ENCODE measurements around the gene IST1. TPM values are rescaled to one million over a fixed set of nuclear protein-coding genes. Genes with fewer than 3 reads are reported as not detected.

Gene IST1
- total RNA-seq, 2 donors from 2014 or later = 60.3 to 82.8 TPM

GRCh38 chr16:71927383-71927782 lies 32.1 kb downstream of the IST1 start:
- TF ChIP-seq, protein P1, sequence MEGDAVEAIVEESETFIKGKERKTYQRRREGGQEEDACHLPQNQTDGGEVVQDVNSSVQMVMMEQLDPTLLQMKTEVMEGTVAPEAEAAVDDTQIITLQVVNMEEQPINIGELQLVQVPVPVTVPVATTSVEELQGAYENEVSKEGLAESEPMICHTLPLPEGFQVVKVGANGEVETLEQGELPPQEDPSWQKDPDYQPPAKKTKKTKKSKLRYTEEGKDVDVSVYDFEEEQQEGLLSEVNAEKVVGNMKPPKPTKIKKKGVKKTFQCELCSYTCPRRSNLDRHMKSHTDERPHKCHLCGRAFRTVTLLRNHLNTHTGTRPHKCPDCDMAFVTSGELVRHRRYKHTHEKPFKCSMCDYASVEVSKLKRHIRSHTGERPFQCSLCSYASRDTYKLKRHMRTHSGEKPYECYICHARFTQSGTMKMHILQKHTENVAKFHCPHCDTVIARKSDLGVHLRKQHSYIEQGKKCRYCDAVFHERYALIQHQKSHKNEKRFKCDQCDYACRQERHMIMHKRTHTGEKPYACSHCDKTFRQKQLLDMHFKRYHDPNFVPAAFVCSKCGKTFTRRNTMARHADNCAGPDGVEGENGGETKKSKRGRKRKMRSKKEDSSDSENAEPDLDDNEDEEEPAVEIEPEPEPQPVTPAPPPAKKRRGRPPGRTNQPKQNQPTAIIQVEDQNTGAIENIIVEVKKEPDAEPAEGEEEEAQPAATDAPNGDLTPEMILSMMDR (IDR thresholded peaks at IDR 0.05) = no peak
- no peak for TF ChIP-seq POLR2A (IDR thresholded peaks at IDR 0.05)
- ATAC-seq = peak; percentile 35

GRCh38 chr16:71927787-71928186 lies 32.5 kb downstream of the IST1 start:
- no peaks in the 10 kb centered on the region for H3K27me3 ChIP-seq
- intact Hi-C loops (cut with DNase I) = no loop called here
- ATAC-seq = no peak
- WGBS, 2 donors = 69 to 71% methylated on average over 4 to 5 of the region's 5 CpGs
- DNase-seq = no peak
- peaks cover 24% of the 10 kb centered on the region for H3K4me1 ChIP-seq
- H3K9me3 ChIP-seq = no peaks in the 10 kb centered on the region
- peaks cover 5 to 29% of the 10 kb centered on the region in 2 donors for H3K36me3 ChIP-seq (replicated peaks in 1 of 2; ENCODE audit: insufficient read depth in 1 of 2, low read depth in 2 of 2)
- peak overlapping the region in 1 of 4 donors; percentile 37 for H3K27ac ChIP-seq
- H3K4me3 ChIP-seq = no peak overlapping the region
- no peak for TF ChIP-seq POLR2A (IDR thresholded peaks at IDR 0.05)
- TF ChIP-seq, protein P1 (IDR thresholded peaks at IDR 0.05) = no peak

More at GRCh38 chr16:71927383-71927782, 32.1 kb downstream of the IST1 start:
- WGBS, 2 donors = 40 to 53% methylated on average over 3 of the region's 3 CpGs
- DNase-seq = peak; percentile 24 to 54 (median 38)
- H3K9me3 ChIP-seq = no peaks in the 10 kb centered on the region
- peak overlapping the region in 2 of 4 donors; percentile 33 to 37 for H3K27ac ChIP-seq
- no peak overlapping the region for H3K4me3 ChIP-seq
- peaks cover 24% of the 10 kb centered on the region for H3K4me1 ChIP-seq
- intact Hi-C loops (cut with DNase I) = no loop called here
- peaks cover 5 to 33% of the 10 kb centered on the region in 2 donors for H3K36me3 ChIP-seq (replicated peaks in 1 of 2; ENCODE audit: insufficient read depth in 1 of 2, low read depth in 2 of 2)
- H3K27me3 ChIP-seq = no peaks in the 10 kb centered on the region

DNA sequence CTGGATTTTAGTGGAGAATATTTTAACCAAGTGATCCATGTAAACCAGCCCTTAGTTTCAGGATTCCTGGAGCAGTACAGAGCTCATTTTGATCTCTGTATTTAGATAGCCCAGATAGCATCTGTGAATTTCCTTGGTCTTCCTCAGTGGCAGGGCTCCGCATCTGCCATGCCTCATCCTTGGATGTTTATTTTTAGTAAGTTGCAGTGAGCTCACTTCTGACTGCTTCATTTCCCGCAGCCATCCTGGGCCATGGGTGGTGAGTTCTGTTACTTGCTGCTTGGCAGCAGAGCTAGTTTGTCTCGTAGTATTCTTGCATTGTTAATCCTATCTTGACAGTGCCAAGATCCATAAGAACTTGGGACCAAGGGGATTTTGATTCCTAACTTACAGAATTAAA lies 33.7 kb downstream of the IST1 start:
- Histone ChIP-seq H3K27ac (no peak overlapping the region), H3K36me3 (replicated peaks in 1 of 2; ENCODE audit: insufficient read depth in 1 of 2, low read depth in 2 of 2) (peaks cover 5 to 20% of the 10 kb centered on the region in 2 donors), H3K9me3 (no peaks in the 10 kb centered on the region), H3K4me3 (no peak overlapping the region), H3K4me1 (peaks cover 24% of the 10 kb centered on the region), H3K27me3 (no peaks in the 10 kb centered on the region)
- intact Hi-C loops (cut with DNase I) = no loop called here
- DNase-seq = no peak
- TF ChIP-seq, protein P1 (IDR thresholded peaks at IDR 0.05) = no peak
- no peak for TF ChIP-seq POLR2A (IDR thresholded peaks at IDR 0.05)
- no peak for ATAC-seq
- 46 to 68% methylated on average over 3 of the region's 3 CpGs for WGBS, 2 donors

- intact Hi-C loops (cut with DNase I) = no loop called here
- H3K36me3 ChIP-seq (replicated peaks in 1 of 2; ENCODE audit: insufficient read depth in 1 of 2, low read depth in 2 of 2) = peaks cover 5 to 15% of the 10 kb centered on the region in 2 donors
- no peaks in the 10 kb centered on the region for H3K27me3 ChIP-seq
- ATAC-seq (no peak), DNase-seq (no peak)
- H3K9me3 ChIP-seq = no peaks in the 10 kb centered on the region
- WGBS, 2 donors = 60 to 72% methylated on average over 5 of the region's 5 CpGs
- TF ChIP-seq POLR2A (IDR thresholded peaks at IDR 0.05) = no peak
- TF ChIP-seq, protein P1 (IDR thresholded peaks at IDR 0.05) = no peak
- no peak overlapping the region for H3K4me3 ChIP-seq
- H3K4me1 ChIP-seq = peaks cover 24% of the 10 kb centered on the region
- H3K27ac ChIP-seq = no peak overlapping the region
Observed at GRCh38 chr16:71930013-71930563, 34.8 kb downstream of the IST1 start.

- TF ChIP-seq POLR2A (IDR thresholded peaks at IDR 0.05) = no peak
- TF ChIP-seq, protein P1 (IDR thresholded peaks at IDR 0.05) = no peak
- WGBS, 2 donors = 90 to 94% methylated on average over 2 of the region's 2 CpGs
Observed at GRCh38 chr16:71931001-71931400, 35.7 kb downstream of the IST1 start.

More at GRCh38 chr16:71931001-71931400, 35.7 kb downstream of the IST1 start:
- Histone ChIP-seq H3K36me3 (replicated peaks in 1 of 2; ENCODE audit: insufficient read depth in 1 of 2, low read depth in 2 of 2) (peaks cover 5 to 12% of the 10 kb centered on the region in 2 donors), H3K9me3 (no peaks in the 10 kb centered on the region), H3K27me3 (no peaks in the 10 kb centered on the region), H3K27ac (no peak overlapping the region), H3K4me1 (peaks cover 24% of the 10 kb centered on the region), H3K4me3 (no peak overlapping the region)
- DNase-seq (no peak), ATAC-seq (no peak)
- intact Hi-C loops (cut with DNase I) = no loop called here

All from body of pancreas (tissue), 4 donors.